Measurements from ENCODE around the gene PCDHGC3. TPM values are rescaled to one million over a fixed set of nuclear protein-coding genes. Genes with fewer than 3 reads are reported as not detected.

PCDHGC3 gene
- total RNA-seq: 9.2 and 10.3 TPM in 2 replicates

DNA sequence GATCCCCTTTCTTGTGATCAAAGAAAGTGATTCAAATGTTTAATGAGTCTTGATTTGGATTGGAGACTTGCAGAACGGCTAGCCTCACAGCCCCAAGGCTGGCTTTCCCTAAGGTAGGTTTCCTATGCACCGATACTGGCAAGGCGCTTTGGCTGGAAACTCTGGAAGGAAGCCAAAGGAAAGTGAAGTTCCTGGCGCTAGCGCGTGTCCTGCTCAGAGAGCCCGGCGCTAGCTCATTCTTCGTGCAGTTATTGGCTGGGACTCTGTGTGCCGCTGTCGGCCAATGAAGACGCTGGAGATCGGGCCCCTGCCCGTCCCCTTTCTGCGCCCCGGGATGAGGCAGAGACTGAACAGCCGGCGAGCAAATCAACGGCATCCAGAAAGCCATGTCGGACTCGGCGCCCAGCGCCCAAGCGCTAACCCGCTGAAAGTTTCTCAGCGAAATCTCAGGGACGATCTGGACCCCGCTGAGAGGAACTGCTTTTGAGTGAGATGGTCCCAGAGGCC, at the start of gene PCDHGC3:
TSS of gene PCDHGC3 (plus strand) at position 342 of the 507 bp plus-strand sequence. CDS start at position 493, 151 bp downstream.

DNA sequence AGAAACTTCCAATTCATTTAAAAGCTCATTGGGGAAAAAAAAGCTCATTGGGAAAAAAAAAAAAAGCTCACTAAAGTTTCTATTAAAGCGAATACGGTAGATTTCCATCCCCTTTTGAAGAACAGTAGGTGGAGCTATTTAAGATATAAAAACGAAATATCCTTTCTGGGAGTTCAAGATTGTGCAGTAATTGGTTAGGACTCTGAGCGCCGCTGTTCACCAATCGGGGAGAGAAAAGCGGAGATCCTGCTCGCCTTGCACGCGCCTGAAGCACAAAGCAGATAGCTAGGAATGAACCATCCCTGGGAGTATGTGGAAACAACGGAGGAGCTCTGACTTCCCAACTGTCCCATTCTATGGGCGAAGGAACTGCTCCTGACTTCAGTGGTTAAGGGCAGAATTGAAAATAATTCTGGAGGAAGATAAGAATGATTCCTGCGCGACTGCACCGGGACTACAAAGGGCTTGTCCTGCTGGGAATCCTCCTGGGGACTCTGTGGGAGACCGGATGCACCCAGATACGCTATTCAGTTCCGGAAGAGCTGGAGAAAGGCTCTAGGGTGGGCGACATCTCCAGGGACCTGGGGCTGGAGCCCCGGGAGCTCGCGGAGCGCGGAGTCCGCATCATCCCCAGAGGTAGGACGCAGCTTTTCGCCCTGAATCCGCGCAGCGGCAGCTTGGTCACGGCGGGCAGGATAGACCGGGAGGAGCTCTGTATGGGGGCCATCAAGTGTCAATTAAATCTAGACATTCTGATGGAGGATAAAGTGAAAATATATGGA, 45.2 kb upstream of the PCDHGC3 start, which contains the start of gene PCDHGA12:
TSS of gene PCDHGA12 (plus strand) at position 176 of the 782 bp plus-strand sequence. CDS start at position 429, 253 bp downstream.

DNA sequence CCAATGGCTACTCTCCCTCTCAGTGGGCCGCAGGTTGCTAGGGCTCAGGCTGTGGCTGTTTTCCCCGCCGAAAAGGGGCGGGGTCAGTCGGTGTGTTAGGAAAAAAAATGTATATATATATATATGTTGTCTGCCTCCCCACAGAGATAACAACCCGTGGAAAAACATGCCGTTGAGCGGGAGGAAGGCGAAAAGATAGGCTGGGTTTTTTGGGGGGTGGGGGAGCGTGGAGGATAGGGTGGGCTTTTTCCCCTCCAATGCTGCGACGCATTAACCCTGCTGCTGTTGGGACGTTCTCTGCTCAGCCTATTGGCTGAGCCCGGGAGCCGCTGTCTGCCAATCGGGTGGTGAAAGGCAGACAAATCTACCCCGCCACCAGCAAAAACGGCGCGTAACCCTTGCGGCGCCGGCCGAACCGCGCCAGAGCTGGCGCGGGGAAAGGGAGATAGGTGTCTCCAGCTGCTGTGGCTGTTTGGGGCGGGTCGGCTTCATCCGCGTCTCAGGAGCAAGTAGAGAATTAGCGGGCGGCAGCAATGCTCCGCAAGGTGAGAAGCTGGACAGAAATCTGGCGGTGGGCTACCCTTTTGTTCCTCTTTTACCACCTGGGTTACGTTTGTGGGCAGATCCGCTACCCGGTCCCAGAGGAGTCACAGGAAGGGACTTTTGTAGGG, 9.0 kb downstream of the PCDHGC3 start, which contains the start of gene PCDHGC4:
TSS of gene PCDHGC4 (plus strand) at position 390 of the 671 bp plus-strand sequence. CDS start at position 534, 144 bp downstream.

DNA sequence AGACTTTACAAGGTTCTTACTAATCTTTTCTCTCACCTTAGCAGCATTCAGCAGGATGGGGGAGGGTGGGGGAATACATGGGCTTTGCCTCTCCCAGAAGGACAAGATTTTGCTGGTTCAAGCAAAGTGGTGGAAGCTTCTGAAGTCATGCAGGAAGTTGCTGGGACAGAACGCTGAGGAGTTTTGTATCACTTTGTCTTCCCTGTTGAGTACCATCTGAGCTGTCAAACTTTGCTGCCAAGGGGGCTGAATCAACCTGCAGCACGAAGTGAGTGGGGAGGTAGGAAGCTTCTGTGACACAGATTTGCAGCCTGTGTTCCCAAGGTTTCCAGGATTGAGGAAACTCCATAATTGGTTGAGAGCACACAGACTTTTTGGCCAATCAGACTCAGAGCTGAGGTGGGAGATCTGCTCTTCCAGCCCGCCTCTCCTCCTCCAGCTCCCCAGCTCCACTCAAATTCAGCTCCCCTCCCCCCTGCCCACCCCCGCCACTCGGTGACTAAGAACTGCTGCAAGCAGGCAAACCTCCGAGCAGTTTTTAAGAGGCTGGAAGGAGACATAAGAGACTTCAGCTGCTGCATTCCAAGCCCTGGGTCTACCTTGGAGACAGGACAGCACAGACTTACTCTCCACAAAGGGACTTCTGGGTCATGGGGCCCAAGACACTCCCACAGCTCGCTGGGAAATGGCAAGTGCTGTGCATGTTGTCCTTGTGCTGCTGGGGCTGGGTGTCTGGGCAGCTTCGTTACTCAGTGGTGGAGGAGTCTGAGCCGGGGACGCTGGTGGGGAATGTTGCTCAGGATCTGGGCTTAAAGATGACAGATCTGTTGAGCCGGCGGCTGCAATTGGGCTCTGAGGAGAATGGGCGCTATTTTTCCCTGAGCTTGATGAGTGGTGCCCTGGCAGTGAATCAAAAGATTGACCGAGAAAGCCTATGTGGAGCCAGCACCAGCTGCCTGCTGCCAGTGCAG, 13.1 kb downstream of the PCDHGC3 start, which contains the start of gene PCDHGC5:
TSS of gene PCDHGC5 (plus strand) at position 491 of the 971 bp plus-strand sequence. CDS start at position 651, 160 bp downstream.

Other genes starting within 250 kb of the PCDHGC3 start
- 0.90 and 1.7 TPM in 2 replicates for gene PCDHB15, start 230.6 kb upstream of the PCDHGC3 start, total RNA-seq
- gene SLC25A2, start 171.9 kb upstream of the PCDHGC3 start, total RNA-seq: 0.09 and 0.19 TPM in 2 replicates
- gene TAF7, start 155.2 kb upstream of the PCDHGC3 start, total RNA-seq: 71.7 and 90.4 TPM in 2 replicates
- 0.36 and 1.0 TPM in 2 replicates for gene PCDHGA1, start 145.5 kb upstream of the PCDHGC3 start, total RNA-seq
- gene PCDHGA2, start 137.2 kb upstream of the PCDHGC3 start, total RNA-seq: 0.90 and 3.0 TPM in 2 replicates
- 0.54 and 1.9 TPM in 2 replicates for gene PCDHGA3, start 132.1 kb upstream of the PCDHGC3 start, total RNA-seq
- gene PCDHGB1, start 125.9 kb upstream of the PCDHGC3 start, total RNA-seq: 0.99 and 2.0 TPM in 2 replicates
- 2.6 and 5.0 TPM in 2 replicates for gene PCDHGA4, start 120.9 kb upstream of the PCDHGC3 start, total RNA-seq
- 2.0 and 2.2 TPM in 2 replicates for gene PCDHGB2, start 116.0 kb upstream of the PCDHGC3 start, total RNA-seq
- 0.90 and 1.2 TPM in 2 replicates for gene PCDHGA5, start 111.8 kb upstream of the PCDHGC3 start, total RNA-seq
- 3.1 and 4.0 TPM in 2 replicates for gene PCDHGB3, start 105.7 kb upstream of the PCDHGC3 start, total RNA-seq
- gene PCDHGA6, start 102.1 kb upstream of the PCDHGC3 start, total RNA-seq: 2.2 and 2.8 TPM in 2 replicates
- gene PCDHGA7, start 93.2 kb upstream of the PCDHGC3 start, total RNA-seq: 1.4 and 2.2 TPM in 2 replicates
- 14.9 and 16.3 TPM in 2 replicates for gene PCDHGB4, start 88.3 kb upstream of the PCDHGC3 start, total RNA-seq
- 1.3 and 2.4 TPM in 2 replicates for gene PCDHGA8, start 83.3 kb upstream of the PCDHGC3 start, total RNA-seq
- 12.7 and 14.3 TPM in 2 replicates for gene PCDHGB5, start 78.0 kb upstream of the PCDHGC3 start, total RNA-seq
- gene PCDHGA9, start 73.2 kb upstream of the PCDHGC3 start, total RNA-seq: 1.6 and 3.1 TPM in 2 replicates
- 1.7 and 2.7 TPM in 2 replicates for gene PCDHGB6, start 67.9 kb upstream of the PCDHGC3 start, total RNA-seq
- 3.3 and 3.9 TPM in 2 replicates for gene PCDHGA10, start 63.0 kb upstream of the PCDHGC3 start, total RNA-seq
- 5.8 and 6.8 TPM in 2 replicates for gene PCDHGB7, start 58.3 kb upstream of the PCDHGC3 start, total RNA-seq
- gene PCDHGA11, start 54.9 kb upstream of the PCDHGC3 start, total RNA-seq: 7.2 and 10.1 TPM in 2 replicates
- gene PCDHGA12, start 45.5 kb upstream of the PCDHGC3 start, total RNA-seq: 4.8 and 6.7 TPM in 2 replicates
- 0.90 and 1.4 TPM in 2 replicates for gene PCDHGC4, start 9.1 kb downstream of the PCDHGC3 start, total RNA-seq
- 0.45 and 0.94 TPM in 2 replicates for gene PCDHGC5, start 13.1 kb downstream of the PCDHGC3 start, total RNA-seq
- 38.1 and 41.3 TPM in 2 replicates for gene DIAPH1, start 143.0 kb downstream of the PCDHGC3 start, total RNA-seq
- gene HDAC3, start 160.9 kb downstream of the PCDHGC3 start, total RNA-seq: 52.0 and 62.8 TPM in 2 replicates
- 2.4 and 3.0 TPM in 2 replicates for gene RELL2, start 161.0 kb downstream of the PCDHGC3 start, total RNA-seq
- 18.7 and 24.5 TPM in 2 replicates for gene FCHSD1, start 175.5 kb downstream of the PCDHGC3 start, total RNA-seq
- 30.1 and 35.6 TPM in 2 replicates for gene ARAP3, start 206.3 kb downstream of the PCDHGC3 start, total RNA-seq